ENCODE data around the gene CNIH1.

The CNIH1 gene

DNA sequence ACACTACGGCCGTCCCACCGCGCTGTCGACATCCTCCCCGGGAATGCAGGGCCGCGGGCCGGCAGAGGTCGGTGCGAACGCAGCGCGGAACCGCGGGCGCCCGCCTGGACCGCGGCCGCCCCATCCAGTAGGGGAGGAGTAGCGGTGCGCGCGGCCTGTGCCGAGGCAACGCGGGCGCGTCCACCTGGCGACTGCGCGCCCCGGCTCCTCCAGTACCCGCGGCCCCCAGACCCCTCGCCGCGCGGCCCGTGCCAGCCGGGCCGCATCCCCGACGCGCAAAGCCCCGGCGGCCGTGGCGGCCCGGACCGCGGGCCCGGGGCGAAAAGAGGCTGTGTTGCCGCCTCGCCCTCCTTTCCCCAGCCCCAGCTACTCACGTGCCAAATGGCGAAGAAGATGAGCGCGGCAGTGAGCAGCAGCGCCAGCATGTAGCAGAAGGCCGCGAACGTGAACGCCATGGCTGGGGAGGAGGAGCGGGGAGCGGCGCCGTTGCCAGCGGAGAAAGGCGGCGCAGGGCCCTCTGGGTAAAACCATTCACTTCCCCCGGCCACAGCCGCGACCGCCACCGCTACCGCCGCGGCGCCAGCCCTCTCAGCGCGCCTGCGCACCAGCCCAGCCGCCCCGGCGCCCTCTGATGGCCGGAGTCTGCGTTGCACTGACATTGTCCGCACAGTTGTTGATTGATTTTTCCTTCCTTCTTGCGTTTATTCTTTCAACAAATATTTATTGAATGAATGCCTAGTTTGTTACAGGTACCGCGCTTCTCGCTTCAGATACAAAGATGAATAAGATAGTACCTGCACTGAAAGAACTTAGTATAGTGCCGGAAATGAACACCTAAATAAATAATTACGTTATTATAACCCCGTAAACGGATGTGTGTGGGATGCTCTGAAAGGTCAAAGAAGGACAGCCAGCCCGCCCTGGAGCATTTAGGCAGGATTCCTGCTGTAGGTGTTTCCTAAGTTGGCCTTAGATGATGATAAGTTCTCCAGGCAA, at the start of gene CNIH1:
Gene CNIH1, minus strand, starts transcription at position 502 of the 996 bp plus-strand sequence. Its CDS starts 47 bp downstream, at position 455.
- DNase-seq (ENCODE audit: low read depth in 2 of 2) = peak; percentile 88 to 89

DNA sequence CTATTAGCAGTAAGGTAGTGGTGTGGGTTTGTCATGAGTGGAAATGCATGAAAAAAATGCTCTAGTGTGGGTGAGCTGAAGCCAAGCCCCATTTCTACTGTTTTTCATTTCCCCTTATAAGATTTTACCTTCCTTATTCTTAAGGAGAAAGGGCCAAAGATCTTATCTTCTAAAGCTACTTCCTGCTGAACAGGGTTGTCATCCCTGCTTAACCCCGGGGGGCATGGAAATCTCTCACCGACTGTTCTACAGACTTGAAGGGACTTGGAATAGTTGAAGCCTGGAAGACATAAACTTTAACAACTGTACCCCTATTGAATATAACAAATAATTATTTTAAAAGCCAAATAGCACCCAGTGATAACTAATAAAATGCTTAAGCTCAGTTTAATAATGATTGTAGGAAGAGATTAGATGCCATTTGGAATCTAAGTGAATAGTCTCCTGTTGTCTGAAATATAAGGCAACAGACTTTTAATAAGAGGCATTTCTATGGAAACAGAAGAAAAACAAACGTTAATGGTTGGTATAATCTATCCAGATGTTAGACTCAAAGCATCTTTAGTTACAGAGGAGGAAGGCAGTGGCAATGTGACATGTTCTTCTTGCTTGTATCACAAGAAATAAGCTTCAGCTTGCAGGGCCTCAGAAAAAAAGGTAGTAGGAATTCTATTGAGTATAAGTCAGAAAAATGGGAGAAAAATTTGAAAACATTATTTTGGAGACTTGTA, 49.4 kb upstream of the CNIH1 start:
- DNase-seq (ENCODE audit: low read depth in 2 of 2) = no peak

DNA sequence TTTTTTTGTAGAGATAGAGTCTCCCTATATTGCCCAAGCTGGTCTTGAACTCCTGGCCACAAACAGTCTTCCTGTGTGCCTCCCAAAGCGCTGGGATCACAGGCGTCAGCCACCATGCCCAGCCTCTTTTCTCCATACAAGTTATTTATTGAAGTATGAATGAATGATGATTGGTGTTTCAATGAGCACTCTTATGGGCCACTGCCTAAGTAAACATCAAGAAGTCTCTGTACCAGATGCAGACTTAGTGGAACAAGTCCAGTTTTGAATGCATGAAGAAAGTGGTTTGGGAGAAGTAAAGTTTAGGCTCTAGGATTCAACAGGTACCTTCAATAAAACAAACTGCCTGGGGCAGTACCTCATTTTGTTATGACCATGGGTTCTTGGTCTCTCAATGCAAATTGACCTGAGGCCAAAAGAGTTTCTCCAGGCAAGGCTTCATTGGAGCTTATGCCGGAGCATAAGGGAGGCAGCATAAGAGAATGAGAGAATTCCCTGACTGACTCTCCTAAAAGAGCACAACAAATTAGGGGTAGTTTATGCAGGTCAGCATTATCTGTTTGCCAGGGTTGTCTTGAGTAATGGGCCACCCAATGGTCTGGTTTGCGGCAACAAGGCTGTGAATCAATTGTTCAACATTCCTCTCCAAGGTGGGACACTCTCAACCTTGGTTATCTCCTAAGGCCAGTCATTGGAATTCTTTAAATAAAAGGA, 48.7 kb upstream of the CNIH1 start:
- DNase-seq (ENCODE audit: low read depth in 2 of 2) = no peak

DNA sequence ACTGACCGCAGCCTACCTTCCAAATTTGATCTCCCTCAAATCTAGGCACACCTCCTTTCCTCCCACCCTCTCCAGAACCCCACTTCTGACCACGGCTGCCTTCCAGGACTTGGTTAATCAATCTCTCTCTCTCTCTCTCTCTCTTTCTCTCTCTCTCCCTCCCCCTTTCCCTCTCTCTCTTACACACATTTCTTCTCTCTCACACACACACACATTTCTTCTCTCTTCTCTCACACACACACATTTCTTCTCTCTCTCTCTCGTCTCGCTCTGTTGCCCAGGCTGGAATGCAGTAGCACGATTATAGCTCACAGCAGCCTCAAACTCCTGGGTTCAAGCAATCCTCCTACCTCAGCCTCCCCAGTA, 48.1 kb upstream of the CNIH1 start:
- no peak for DNase-seq (ENCODE audit: low read depth in 2 of 2)

DNA sequence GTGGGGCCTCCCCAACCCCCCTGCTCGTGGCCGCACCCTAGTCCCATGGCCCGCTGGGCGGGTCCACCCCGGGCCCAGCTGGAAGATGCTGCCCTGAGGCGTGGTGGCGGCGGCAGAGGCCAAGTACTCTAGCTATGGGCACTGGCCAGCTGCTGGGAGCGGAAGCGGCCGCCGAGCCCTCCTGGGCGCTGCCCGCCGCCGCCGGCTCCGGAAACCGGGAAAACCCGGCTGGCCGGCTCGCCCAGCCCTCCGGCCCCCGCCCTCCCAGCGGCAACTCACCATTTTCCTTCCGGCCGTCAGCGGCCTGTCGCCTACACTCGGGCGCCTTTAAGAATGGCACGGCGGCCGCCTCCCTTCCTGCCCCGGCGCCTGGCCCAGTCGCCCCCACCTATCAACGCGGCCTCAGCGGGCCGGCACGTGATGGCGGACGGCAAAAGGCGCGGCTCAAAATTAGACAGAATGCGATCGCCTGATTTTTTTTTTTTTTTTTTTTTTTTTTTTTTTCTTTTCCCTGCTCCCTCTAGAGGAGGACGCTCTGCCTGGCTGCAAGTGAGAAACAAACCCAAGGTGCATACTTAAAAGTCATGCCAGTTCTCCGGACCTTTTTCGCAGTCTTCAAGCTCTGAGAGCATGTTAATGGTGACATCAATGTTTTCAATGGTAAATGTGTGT, 47.6 kb upstream of the CNIH1 start, which contains the start of gene GMFB:
Gene GMFB, minus strand, starts transcription at position 335 of the 672 bp plus-strand sequence. Its CDS starts 53 bp downstream, at position 282.
- DNase-seq (ENCODE audit: low read depth in 2 of 2) = peak; percentile 77 to 82

DNA sequence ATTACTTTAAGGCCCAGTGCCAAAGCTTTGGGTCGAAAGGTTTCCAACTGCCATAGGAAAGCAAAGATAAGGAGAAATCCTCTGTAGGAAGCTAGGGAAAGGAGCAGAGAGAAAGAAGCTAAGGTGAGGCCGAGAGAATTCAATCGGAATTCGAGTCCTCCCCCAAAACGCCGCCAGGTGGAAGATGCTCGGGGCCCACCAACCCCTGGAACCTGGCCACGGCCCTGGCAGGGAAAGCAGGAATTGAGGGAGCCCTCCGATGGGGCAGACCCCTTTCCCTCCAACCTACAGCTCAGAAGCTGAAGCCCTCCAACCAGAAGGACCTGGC, 47.1 kb upstream of the CNIH1 start:
- peak in 1 of 2 donors; percentile 11 for DNase-seq (ENCODE audit: low read depth in 2 of 2)

DNA sequence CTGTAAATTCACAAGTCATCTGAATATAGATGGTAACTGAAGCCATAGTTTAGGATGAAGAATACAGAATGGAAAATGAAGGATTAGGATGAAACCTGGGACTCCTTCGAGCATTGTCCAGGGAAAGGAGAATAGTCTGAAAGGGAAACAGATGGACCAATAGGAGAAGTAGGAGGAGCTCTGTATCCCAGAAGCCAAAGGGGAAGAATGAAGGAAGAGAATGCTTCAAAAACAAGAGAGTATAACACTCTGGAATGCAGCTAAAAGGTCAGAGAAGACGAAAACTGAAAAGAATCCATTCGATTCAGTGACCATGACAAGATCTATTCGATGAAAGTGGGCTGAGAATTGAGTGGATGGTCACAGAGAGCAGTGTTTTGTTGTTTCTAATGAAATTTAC, 46.6 kb upstream of the CNIH1 start:
- no peak for DNase-seq (ENCODE audit: low read depth in 2 of 2)

DNA sequence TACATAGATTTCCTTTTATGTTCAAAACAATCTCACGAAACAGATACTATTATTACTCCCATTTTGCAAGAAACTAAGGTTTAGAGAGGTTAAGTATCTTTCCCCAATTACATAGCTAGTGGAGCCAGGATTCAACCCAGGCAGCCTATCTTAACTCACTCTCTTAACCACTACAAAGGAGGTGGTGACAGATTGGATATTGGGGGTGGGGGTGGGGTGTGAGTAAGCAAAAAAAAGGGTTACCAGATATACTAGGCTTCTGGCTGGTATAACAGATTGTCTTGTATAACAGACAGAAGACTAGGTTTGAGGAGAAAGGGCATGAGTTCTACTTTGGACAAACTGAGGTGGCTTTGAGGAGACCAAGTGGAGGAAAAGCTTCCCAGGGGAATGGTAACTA, 45.5 kb upstream of the CNIH1 start:
- no peak for DNase-seq (ENCODE audit: low read depth in 2 of 2)

DNA sequence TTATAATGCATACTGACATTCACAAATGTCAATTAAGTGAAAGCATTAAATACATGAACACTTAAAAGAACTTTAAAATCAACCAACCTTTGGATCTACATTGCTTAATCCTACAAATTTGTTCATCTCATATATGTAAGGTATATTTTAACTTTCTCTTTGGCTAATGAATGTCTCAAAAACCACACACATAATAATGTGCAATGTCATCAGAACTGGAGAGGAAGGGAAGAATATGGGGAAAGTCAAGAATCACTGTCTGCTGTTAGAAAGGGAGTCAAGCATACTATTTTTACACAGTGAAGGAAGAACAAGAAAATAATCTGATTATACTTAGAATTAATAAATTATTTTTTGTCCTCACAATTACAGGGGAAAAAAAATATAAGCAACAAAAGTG, 42.7 kb upstream of the CNIH1 start:
- DNase-seq (ENCODE audit: low read depth in 2 of 2) = no peak

DNA sequence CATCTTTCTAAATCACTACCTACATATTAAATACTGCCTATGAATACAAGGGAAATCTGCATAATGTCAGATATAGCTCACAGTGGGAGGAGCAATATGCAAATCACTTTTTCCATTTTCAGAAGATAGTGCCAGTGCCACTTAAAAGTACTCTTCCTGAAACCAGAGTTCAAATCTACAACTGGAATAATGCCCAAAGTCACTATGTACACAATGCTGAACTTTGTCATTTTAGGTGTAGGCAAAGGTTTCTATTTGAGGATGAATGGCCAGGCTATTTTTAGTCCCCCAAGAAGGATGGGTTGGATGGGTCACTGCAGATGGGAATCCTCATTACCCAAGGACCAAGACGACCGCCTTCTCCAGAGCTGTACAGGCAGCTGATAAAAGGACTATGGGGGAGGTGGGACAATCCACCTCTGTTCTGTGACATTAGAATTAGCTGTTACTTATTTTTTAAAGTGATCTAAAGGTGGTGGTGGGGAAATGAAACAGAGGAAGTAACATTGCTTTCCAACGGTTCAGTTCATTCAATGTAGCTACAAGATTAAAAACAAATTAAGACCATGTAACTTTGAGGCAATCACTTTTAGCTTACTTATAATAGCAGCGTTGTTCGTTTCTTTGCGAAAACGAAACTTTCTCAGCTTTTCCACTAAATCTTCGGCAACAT, 42.0 kb upstream of the CNIH1 start:
- DNase-seq (ENCODE audit: low read depth in 2 of 2) = no peak

DNA sequence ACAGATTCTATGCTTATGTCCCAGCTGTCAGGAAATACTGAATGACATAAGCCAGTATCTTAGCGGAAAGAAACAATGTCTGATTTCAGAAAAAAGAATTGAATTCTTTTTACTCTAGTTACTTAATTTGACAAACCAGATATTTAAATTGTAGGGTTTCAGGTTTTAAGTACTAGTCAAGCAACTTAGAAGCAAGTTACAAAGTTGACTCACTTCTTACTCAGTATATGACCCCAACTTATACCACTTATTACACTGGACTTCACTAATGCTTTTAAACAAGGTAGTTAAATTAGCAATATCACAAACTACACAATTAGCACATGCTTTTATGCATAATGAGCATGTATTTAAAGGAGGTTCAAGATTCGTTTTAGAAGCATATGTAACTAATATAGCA, 40.5 kb upstream of the CNIH1 start:
- no peak for DNase-seq (ENCODE audit: low read depth in 2 of 2)

DNA sequence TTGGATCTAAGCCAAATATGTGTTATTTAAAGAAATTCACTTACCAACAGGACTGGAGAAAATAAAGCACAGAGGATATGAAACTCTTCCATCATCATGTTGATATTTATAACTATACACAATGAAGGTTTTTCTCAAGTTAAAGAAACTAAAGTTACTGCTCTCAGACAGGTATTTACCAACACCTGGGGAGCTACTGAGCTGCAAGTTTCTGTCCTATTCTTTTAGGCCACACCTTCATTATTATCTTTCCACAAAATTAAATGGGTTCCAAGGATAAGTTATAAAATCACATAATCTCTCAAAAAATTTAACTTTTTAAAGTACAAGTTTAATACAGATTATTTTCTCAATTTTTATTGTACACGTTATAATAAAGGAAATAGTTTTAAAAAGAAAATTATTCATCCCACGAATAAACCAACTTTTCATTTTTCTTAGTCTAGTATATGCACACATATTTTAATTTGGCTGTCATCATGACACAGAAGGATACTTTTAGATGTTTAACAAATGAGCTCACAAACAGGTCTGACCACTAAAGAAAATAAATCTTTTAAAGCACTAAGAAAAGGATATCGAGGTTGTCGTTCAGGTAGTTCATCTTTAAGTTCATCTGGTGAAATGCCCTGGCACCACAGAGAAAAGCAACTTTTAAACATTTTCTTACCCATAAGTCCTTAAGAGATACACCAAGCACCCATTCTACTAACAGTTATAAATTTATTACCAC, 39.8 kb upstream of the CNIH1 start:
- DNase-seq (ENCODE audit: low read depth in 2 of 2) = no peak

DNA sequence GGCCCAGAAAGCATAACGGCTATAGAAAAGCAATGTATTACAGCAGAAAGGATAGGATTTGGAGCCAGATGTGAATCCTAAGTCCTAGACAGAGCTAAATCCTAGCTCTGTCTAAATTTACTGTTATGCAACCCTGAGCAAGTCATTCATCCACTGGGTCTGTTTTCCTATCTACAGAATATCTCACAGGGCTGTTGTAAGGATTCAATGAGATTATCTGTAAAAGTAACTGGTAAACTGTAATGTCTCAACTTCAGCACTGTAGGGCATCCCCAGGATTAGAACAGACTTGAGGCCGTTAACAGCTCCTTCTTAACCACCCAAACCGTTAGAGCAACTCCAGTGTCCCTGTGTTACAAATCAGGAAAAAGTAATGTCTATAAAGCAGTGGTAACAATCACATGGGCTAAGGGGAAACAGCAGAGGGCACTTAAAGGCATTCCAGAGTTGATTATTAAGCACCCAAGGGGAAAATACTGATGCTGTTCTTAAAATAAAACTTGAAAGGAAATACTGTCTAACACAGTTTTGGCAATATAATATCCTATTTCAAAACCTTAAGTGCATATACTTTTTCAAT, 37.6 kb upstream of the CNIH1 start:
- DNase-seq (ENCODE audit: low read depth in 2 of 2) = no peak

DNA sequence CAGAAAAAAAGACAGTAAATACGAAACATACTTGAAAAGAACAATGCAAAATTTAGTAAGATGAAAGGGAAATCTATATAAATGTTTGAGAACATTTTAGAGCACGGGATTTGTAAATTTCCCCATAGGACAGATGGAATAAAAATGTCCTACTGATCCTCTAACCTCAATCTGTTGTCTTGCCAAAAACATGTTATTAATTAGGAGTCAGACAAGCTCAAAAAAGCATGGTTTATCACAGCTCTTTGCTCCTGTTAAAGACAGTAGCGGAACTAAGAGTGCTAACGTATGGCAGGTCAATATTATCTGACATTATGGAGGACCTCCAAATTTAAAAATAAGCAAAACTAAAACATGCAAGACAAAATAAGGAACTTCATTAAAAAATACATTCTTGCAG, 34.7 kb upstream of the CNIH1 start:
- DNase-seq (ENCODE audit: low read depth in 2 of 2) = no peak

DNA sequence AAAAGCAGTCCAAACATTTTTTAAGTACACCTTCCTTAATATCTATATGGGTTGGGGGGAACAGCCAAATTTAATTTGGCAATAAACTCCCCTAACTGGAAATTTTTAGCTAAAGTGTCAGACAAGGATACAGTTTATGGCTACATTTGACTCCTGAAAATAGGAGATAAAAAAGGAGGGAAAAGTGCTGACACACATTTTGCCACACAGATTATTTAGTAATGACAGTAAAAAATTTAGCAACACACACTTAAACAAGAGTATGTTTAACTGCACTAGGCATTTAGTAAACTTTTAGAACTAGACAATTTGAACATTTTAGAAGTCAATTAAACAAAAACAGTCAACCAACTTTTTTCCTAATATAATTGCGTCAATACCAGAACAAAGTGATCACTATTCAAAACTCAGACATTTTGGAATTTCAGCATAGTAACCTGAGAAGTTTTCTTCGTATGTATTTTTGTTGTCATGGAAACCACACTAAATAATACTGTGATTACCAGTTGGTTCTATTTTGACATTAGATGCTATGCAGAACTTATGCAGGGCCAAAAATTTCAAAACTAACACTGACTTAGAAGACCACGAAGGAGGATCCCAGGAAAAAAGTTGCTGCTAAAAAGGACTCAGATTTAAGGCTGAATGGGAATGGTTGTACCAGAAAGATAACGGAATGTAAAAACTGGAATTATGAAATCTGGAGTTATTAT, 34.2 kb upstream of the CNIH1 start:
- DNase-seq (ENCODE audit: low read depth in 2 of 2) = no peak

DNA sequence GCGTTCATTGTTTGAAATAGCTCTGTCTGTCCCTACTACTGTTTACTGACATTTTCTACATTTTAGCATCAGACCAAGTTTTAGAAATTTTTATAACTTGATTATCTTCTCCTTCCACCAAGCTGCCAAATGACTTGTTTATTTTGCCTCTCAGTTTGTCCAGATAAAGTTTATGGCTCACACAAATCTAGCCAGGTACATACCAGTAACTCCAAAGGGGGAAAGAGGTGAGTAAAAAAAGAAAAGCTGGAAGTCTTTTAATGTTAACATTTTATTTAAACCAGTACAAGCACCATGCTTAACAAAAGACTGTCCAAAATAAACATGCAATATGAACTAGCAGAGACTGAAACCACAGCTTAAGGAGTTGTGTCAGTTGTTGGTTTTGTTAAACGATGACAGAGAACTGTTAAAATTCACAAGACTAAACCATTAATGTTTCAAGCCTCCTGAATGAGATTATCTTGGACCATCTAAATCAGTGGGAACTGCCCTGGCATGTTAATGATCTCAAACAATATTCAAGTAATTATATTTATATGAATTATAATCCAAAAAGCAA, 33.1 kb upstream of the CNIH1 start:
- DNase-seq (ENCODE audit: low read depth in 2 of 2) = no peak

DNA sequence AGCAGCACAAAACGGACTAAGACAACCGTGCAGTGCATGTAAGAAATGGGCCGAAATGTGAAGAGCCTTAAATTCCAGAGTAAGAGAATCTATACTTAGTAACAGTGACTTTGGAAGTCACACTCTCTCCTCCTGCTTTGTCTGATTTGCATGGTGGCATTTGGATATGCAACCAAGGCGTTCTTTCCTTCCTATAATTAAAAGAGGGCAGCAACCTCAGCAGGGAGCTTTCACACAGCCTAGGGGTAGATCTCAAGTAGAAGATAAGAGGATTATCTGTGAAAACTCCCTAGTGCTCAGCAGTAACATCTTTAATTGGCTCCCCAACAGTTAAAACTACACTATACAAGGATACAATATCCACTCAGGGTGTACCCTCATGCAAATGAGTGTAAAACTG, 31.1 kb upstream of the CNIH1 start:
- no peak for DNase-seq (ENCODE audit: low read depth in 2 of 2)

DNA sequence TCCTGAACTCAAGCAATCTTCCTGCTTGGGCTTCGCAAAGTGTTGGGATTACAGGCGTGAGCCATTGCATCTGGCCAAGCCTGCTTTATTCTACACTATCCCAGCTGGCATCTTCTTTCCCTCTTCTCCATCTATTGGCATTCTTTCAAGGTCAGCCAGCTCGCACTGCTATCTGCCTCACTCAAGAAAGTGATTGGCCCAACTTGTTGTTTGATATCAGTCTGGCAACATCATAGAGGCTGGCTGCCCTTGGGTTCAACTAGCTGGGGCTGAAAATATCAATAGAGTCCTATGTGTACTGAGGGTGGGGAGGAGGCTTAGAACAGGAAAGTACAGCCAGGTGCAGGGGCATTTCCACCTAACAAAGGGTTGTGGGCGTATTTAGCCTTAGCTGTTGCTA, 30.5 kb upstream of the CNIH1 start:
- no peak for DNase-seq (ENCODE audit: low read depth in 2 of 2)

DNA sequence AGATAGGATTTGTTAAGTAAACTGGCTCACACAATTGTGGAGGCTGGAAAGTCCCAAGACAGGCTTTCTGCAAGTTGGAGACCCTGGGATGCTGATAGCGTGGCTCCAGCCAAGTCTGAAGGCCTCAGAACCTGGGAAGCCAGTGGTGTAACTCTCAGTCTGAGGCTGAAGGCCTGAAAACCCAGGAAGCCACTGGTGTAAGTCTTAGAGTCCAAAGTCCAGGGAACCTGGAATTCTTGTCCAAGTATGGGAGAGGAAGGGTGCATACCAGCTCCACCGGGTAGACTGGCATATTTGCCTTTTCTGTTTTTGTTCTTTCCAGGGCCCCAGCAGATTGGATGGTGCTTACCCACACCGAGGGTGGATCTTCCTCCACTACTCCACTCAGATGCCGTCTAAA, 29.5 kb upstream of the CNIH1 start:
- no peak for DNase-seq (ENCODE audit: low read depth in 2 of 2)
